H1 (cell line): Measurements from ENCODE around the gene SLC38A2. TPM values are rescaled to one million over a fixed set of nuclear protein-coding genes. Genes with fewer than 3 reads are reported as not detected.

ENCODE experiments used
- CTCF ChIA-PET: fragments of 300-600 bp; sonication (Branson Sonifier 250); formaldehyde crosslinking; loops from one replicate; lab custom pipeline; 2021; ENCODE audit not compliant: partially characterized antibody; lab: Charles Lee
- POLR2A ChIA-PET: fragments of 300-600 bp; sonication (Branson Sonifier 250); formaldehyde crosslinking; loops from one replicate; lab custom pipeline; 2021; ENCODE audit warnings: inconsistent platforms; ENCODE audit not compliant: partially characterized antibody; lab: Charles Lee
- DNase-seq, 2 experiments: peaks; one replicate each; pipeline versions ENCODE4 v3.0.0 to v3.0.0-alpha.2; 2010 to 2022; ENCODE audit warnings: low spot score in 2 of 2, low read depth in 1 of 2, mixed read lengths in 1 of 2
- FAIRE-seq: peaks from 2 replicates; lab custom pipeline; 2011; peaks lifted over from hg19 to GRCh38; lab: Jason Lieb, UNC
- H2AFZ ChIP-seq: 2 replicates; pipeline ENCODE4 v1.8.1; 2012; ENCODE audit warnings: low read length, inconsistent platforms
- H2AK5ac ChIP-seq: 2 replicates; pipeline ENCODE4 v1.6.1; 2013; ENCODE audit warnings: low read depth, low read length
- H2BK120ac ChIP-seq: replicated peaks from 2 replicates; pipeline ENCODE3; 2013; ENCODE audit warnings: low read depth, low read length, inconsistent platforms
- H2BK12ac ChIP-seq: 2 replicates; pipeline ENCODE4 v1.6.1; 2013; ENCODE audit warnings: low read depth, low read length
- H2BK15ac ChIP-seq: 2 replicates; pipeline ENCODE4 v1.6.1; 2013; ENCODE audit warnings: low read length
- H2BK20ac ChIP-seq: 2 replicates; pipeline ENCODE4 v1.6.1; 2013; ENCODE audit warnings: low read length
- H2BK5ac ChIP-seq: 2 replicates; pipeline ENCODE4 v1.6.1; 2013; ENCODE audit warnings: low read depth, low read length
- H3K14ac ChIP-seq: 2 replicates; pipeline ENCODE4 v1.6.1; 2013; ENCODE audit warnings: inconsistent platforms; ENCODE audit not compliant: insufficient read length
- H3K18ac ChIP-seq: 2 replicates; pipeline ENCODE4 v1.6.1; 2013; ENCODE audit warnings: low read length; ENCODE audit errors: extremely low read depth
- H3K23ac ChIP-seq: 2 replicates; pipeline ENCODE4 v1.6.1; 2013; ENCODE audit warnings: inconsistent platforms; ENCODE audit not compliant: insufficient read length
- H3K23me2 ChIP-seq: 2 replicates; pipeline ENCODE4 v1.6.1; 2013; ENCODE audit warnings: low read depth, low read length
- H3K27ac ChIP-seq: 2 replicates; pipeline ENCODE4 v1.6.1; 2011; ENCODE audit warnings: low read depth, low read length, inconsistent platforms
- H3K27me3 ChIP-seq, 4 experiments: replicated peaks in 1 of 4; 1 replicate in 1 of 4; 2 replicates in 3 of 4; pipeline versions ENCODE4 v1.6.1 to v1.8.1; 2011 to 2013; ENCODE audit warnings: low read length in 3 of 4, mild to moderate bottlenecking in 3 of 4, inconsistent platforms in 2 of 4, mixed read lengths in 2 of 4, moderate library complexity in 1 of 4; ENCODE audit not compliant: control insufficient read depth in 3 of 4, insufficient read depth in 3 of 4; ENCODE audit errors: extremely low read depth in 1 of 4
- H3K36me3 ChIP-seq, 4 experiments: 2 replicates each; pipeline versions ENCODE4 v1.6.1 to v1.8.1; 2011 to 2013; ENCODE audit warnings: mild to moderate bottlenecking in 4 of 4, low read length in 3 of 4, moderate library complexity in 2 of 4, control low read depth in 1 of 4, inconsistent platforms in 1 of 4; ENCODE audit not compliant: insufficient read depth in 4 of 4, control insufficient read depth in 2 of 4
- H3K4ac ChIP-seq: replicated peaks from 2 replicates; pipeline ENCODE3; 2013; ENCODE audit warnings: low read length, low read depth, mixed read lengths, inconsistent platforms; ENCODE audit not compliant: insufficient read length
- H3K4me1 ChIP-seq, 4 experiments: replicated peaks in 1 of 4; 1 replicate in 1 of 4; 2 replicates in 3 of 4; pipeline versions ENCODE4 v1.6.1 to v1.8.1; 2011 to 2013; ENCODE audit warnings: low read length in 3 of 4, inconsistent platforms in 2 of 4, mixed read lengths in 1 of 4; ENCODE audit not compliant: insufficient read depth in 4 of 4, control insufficient read depth in 3 of 4
- H3K4me2 ChIP-seq, 2 experiments: 2 replicates each; pipeline versions ENCODE4 v1.6.1 to v1.8.1; 2011 to 2013; ENCODE audit warnings: low read depth in 2 of 2, low read length in 2 of 2, control low read depth in 1 of 2, inconsistent platforms in 1 of 2, mild to moderate bottlenecking in 1 of 2; ENCODE audit not compliant: insufficient read depth in 1 of 2
- H3K4me3 ChIP-seq, 4 experiments: fragments of 200-600, 300-600 bp in 1 of 4; sonication (generic), shearing (Covaris generic), sonication (Bioruptor Twin) in 1 of 4; 2 replicates each; pipeline versions ENCODE4 v1.5.1 to v1.8.1; 2011 to 2016; ENCODE audit warnings: low read length in 4 of 4, low read depth in 3 of 4, control low read depth in 2 of 4, inconsistent platforms in 2 of 4, mild to moderate bottlenecking in 2 of 4, mixed read lengths in 1 of 4, moderate library complexity in 1 of 4; ENCODE audit not compliant: insufficient read depth in 2 of 4; ENCODE audit errors: extremely low read depth in 1 of 4
- H3K56ac ChIP-seq: replicated peaks from 2 replicates; pipeline ENCODE3; 2013; ENCODE audit warnings: low read depth, mild to moderate bottlenecking, mixed read lengths, low read length, inconsistent platforms; ENCODE audit not compliant: insufficient read length
- H3K79me1 ChIP-seq: 2 replicates; pipeline ENCODE4 v1.6.1; 2013; ENCODE audit warnings: low read depth, low read length, control low read depth
- H3K79me2 ChIP-seq, 2 experiments: 2 replicates each; pipeline versions ENCODE4 v1.6.1 to v1.8.1; 2012 to 2013; ENCODE audit warnings: low read length in 2 of 2, mild to moderate bottlenecking in 2 of 2, inconsistent platforms in 1 of 2; ENCODE audit not compliant: insufficient read depth in 2 of 2, control insufficient read depth in 1 of 2
- H3K9ac ChIP-seq, 4 experiments: replicated peaks in 1 of 4; 1 replicate in 1 of 4; 2 replicates in 3 of 4; pipeline versions ENCODE4 v1.6.1 to v1.8.1; 2011 to 2013; ENCODE audit warnings: low read depth in 3 of 4, low read length in 3 of 4, control low read depth in 2 of 4, mild to moderate bottlenecking in 2 of 4, moderate library complexity in 2 of 4, inconsistent platforms in 1 of 4; ENCODE audit errors: extremely low read depth in 1 of 4
- H3K9me3 ChIP-seq, 2 experiments: 2 replicates each; pipeline versions ENCODE4 v1.6.1 to v1.8.1; 2012 to 2013; ENCODE audit warnings: mild to moderate bottlenecking in 2 of 2, moderate library complexity in 2 of 2, control low read depth in 1 of 2, inconsistent platforms in 1 of 2, low read depth in 1 of 2, low read length in 1 of 2, mixed read lengths in 1 of 2; ENCODE audit not compliant: insufficient read depth in 2 of 2
- H4K20me1 ChIP-seq, 2 experiments: replicated peaks in 1 of 2; 2 replicates each; pipeline versions ENCODE3 to v1.8.1; 2011 to 2013; ENCODE audit warnings: inconsistent platforms in 2 of 2, low read length in 2 of 2, mild to moderate bottlenecking in 1 of 2; ENCODE audit not compliant: insufficient read depth in 2 of 2, control insufficient read depth in 1 of 2
- H4K5ac ChIP-seq: 2 replicates; pipeline ENCODE4 v1.6.1; 2013; ENCODE audit warnings: low read length, low read depth, mixed read lengths, inconsistent platforms; ENCODE audit not compliant: insufficient read length
- H4K8ac ChIP-seq: 2 replicates; pipeline ENCODE4 v1.8.0; 2013; ENCODE audit warnings: mild to moderate bottlenecking, moderate library complexity, low read length, inconsistent platforms; ENCODE audit not compliant: insufficient read depth; ENCODE audit errors: extremely low read depth
- H4K91ac ChIP-seq: replicated peaks from 2 replicates; pipeline ENCODE3; 2013; ENCODE audit warnings: low read length, mixed read lengths, inconsistent platforms; ENCODE audit not compliant: insufficient read length
- KDM5A ChIP-seq: fragments of 200-600 bp; IDR thresholded peaks from 2 replicates; pipeline ENCODE4 v1.7.1; 2012; ENCODE audit warnings: mild to moderate bottlenecking, low read length, inconsistent platforms, mixed read lengths
- POLR2A ChIP-seq, 2 experiments: IDR thresholded peaks; 1 replicate in 1 of 2; 2 replicates in 1 of 2; pipeline ENCODE4 v1.6.1; 2011; ENCODE audit warnings: low read depth in 2 of 2, low read length in 2 of 2, mild to moderate bottlenecking in 2 of 2; ENCODE audit errors: control extremely low read depth in 1 of 2
- WGBS, 2 experiments: shearing (Covaris generic) in 1 of 2; methylation state at CpG; one replicate each; pipeline versions ENCODE4 v1.1.6 to v1.1.7; 2013 to 2015; ENCODE audit warnings: low lambda C conversion rate in 2 of 2, mixed read lengths in 2 of 2, inconsistent platforms in 1 of 2, low coverage in 1 of 2, missing lambda C conversion rate in 1 of 2; ENCODE audit not compliant: insufficient replicate concordance in 2 of 2, insufficient coverage in 1 of 2, insufficient read length in 1 of 2; ENCODE audit errors: extremely low coverage in 1 of 2, missing lambda C conversion rate in 1 of 2; 5-methylcytosine and 5-hydroxymethylcytosine counted together
- polyA plus RNA-seq, 7 experiments: library from polyadenylated mRNA; depleted of rRNA in 3 of 7; stranded (reverse) in 5 of 7; unstranded in 2 of 7; fragments of >200 nt in 5 of 7; fragments of 200-250 nt in 2 of 7; gene quantifications; 1 replicate in 5 of 7; 2 replicates in 1 of 7; 4 replicates in 1 of 7; pipeline versions ENCODE4 v1.2.1 to v1.2.3, GENCODE V29; 2011 to 2013; ENCODE audit warnings: missing spikeins in 2 of 7, mixed read lengths in 2 of 7
- total RNA-seq: library from RNA; stranded (reverse); fragmentation: NEBNext Ultra II Directional; extraction: Animal tissue kit (Norgen Biotek cat#: 25700); gene quantifications from 2 replicates; pipeline ENCODE4 v1.2.1, GENCODE V29; 2021

SLC38A2 gene
- total and polyA plus RNA-seq, 2 of the 8 experiments (the other 6 are each of a cell fraction or from before 2014, with no cell fraction given) = 163 to 684 TPM

GRCh38 chr12:46369474-46370379, 2.8 kb downstream of the SLC38A2 start:
- peaks cover 42 to 48% of the 10 kb centered on the region in 2 experiments for H4K20me1 ChIP-seq
- no peak overlapping the region for H3K23ac ChIP-seq
- FAIRE-seq (no peak), DNase-seq (no peak)
- no peak overlapping the region for H3K27ac ChIP-seq
- H3K56ac ChIP-seq = no peak overlapping the region
- H3K23me2 ChIP-seq = peaks cover 13% of the 10 kb centered on the region; the same call in 1 of the 2 replicates
- H2BK15ac ChIP-seq = no peak overlapping the region
- H4K5ac ChIP-seq = no peak overlapping the region
- peak overlapping the region; percentile 87 to 99 (median 88); a peak in 7 of 8 replicates for H3K4me3 ChIP-seq
- no peak overlapping the region for H2BK20ac ChIP-seq
- H4K91ac ChIP-seq = no peak overlapping the region
- H3K4me2 ChIP-seq = peak overlapping the region; percentile 59 to 82
- H3K14ac ChIP-seq = no peak overlapping the region
- H3K4ac ChIP-seq = no peak overlapping the region
- H3K9me3 ChIP-seq = no peaks in the 10 kb centered on the region
- peaks cover 29 to 74% of the 10 kb centered on the region in 2 experiments for H3K79me2 ChIP-seq
- CTCF ChIA-PET = no interaction called here
- no peak overlapping the region for H2AFZ ChIP-seq
- H3K36me3 ChIP-seq = peaks cover 42 to 69% (median 65%) of the 10 kb centered on the region in 4 experiments
- H2BK120ac ChIP-seq = no peak overlapping the region
- peaks cover 7 to 15% (median 8%) of the 10 kb centered on the region in 4 experiments; a peak in 6 of 7 replicates for H3K4me1 ChIP-seq
- POLR2A ChIA-PET = interaction anchor here (1.2 to 12.8 kb wide), 7 partner anchors 7 to 287 kb away, joined by 3 to 263 read pairs (median 48); partner anchors contain the start of gene SLC38A1
- no peak overlapping the region for H2BK12ac ChIP-seq
- H2BK5ac ChIP-seq = no peak overlapping the region
- H4K8ac ChIP-seq = no peak overlapping the region
- H3K79me1 ChIP-seq = 0 out of 2 replicates have a peak, but pooled peaks cover 2% of the 10 kb centered on the region
- peak overlapping the region in 1 of 4 experiments; percentile 11; a peak in 2 of 7 replicates for H3K9ac ChIP-seq
- TF ChIP-seq POLR2A (IDR thresholded peaks at IDR 0.05; ENCODE audit: control extremely low read depth in 1 of 2, low read depth in 2 of 2, low read length in 2 of 2) (peak in 1 of 2 experiments; percentile 20; a peak in 1 of 3 replicates), KDM5A (no peak)
- TF ChIP-seq, all 59 proteins: peak for 1
- 85% methylated on average over 7 of the region's 7 CpGs; no CpG with 5 or more reads in 1 of the 2 experiments for WGBS, 2 experiments
- no peak overlapping the region for H3K18ac ChIP-seq
- no peak overlapping the region for H2AK5ac ChIP-seq
- H3K27me3 ChIP-seq = no peaks in the 10 kb centered on the region
